GM10248 (cell line): ENCODE measurements around the gene OR2AT4.
A peak's percentile ranks its signal among the peaks of the same experiment; 100 is the strongest.
"Not testable (repeated sequence)": the region's sequence is repeated elsewhere in the genome, so short reads cannot be mapped to it uniquely, and the experiment has no call there.

Experiments
- CTCF ChIA-PET: fragments of 300-600 bp; sonication (Branson Sonifier 250); formaldehyde crosslinking; extraction: SDS; loops from one replicate; lab custom pipeline; 2021; ENCODE audit warnings: antibody characterized with exemption; lab: Yijun Ruan, JAX
- POLR2A ChIA-PET: fragments of 350-650 bp; sonication (Branson Sonifier 250); formaldehyde crosslinking; extraction: SDS; loops from one replicate; lab custom pipeline; 2020; ENCODE audit warnings: antibody characterized with exemption; lab: Yijun Ruan, JAX
- DNase-seq: peaks from one replicate; pipeline ENCODE4 v3.0.0; 2012; ENCODE audit errors: extremely low spot score
- CTCF ChIP-seq: IDR thresholded peaks from 2 replicates; pipeline ENCODE4 v1.5.1; 2012; ENCODE audit warnings: mild to moderate bottlenecking, low read depth; ENCODE audit errors: extremely low read depth, missing control alignments, control extremely low read depth

OR2AT4 gene

GRCh38 chr11:75107187-75107586 lies 10.5 kb upstream of the OR2AT4 start:
- POLR2A ChIA-PET = no interaction called here
- no peak for TF ChIP-seq CTCF
- CTCF ChIA-PET = interaction anchor here (0.8 to 4.1 kb wide), 3 partner anchors 35 to 142 kb away, joined by 3 to 27 read pairs (median 4); no protein-coding TSS in a partner anchor
- DNase-seq = no peak

GRCh38 chr11:75105967-75106681 lies 9.4 kb upstream of the OR2AT4 start:
- CTCF ChIA-PET = interaction anchor here (0.8 to 4.1 kb wide), 4 partner anchors 36 to 143 kb away, joined by 3 to 27 read pairs (median 4); no protein-coding TSS in a partner anchor
- POLR2A ChIA-PET = not testable (repeated sequence)

GRCh38 chr11:75105462-75105925 lies 8.8 kb upstream of the OR2AT4 start:
- ChIA-PET POLR2A (no interaction called here), CTCF (interaction anchor here (1.5 to 4.1 kb wide), 2 partner anchors 36 to 137 kb away, joined by 4 to 27 read pairs; no protein-coding TSS in a partner anchor)
- no peak for TF ChIP-seq CTCF
- no peak for DNase-seq

More at GRCh38 chr11:75105967-75106681, 9.4 kb upstream of the OR2AT4 start:
- not testable (repeated sequence) for DNase-seq

GRCh38 chr11:75103380-75104026 lies 6.8 kb upstream of the OR2AT4 start:
- no peak for DNase-seq
- no peak for TF ChIP-seq CTCF
- ChIA-PET POLR2A (no interaction called here), CTCF (interaction anchor here (0.6 to 4.1 kb wide), 4 partner anchors 38 to 89 kb away, joined by 3 to 27 read pairs (median 4); no protein-coding TSS in a partner anchor)

GRCh38 chr11:75101424-75102128 lies 4.9 kb upstream of the OR2AT4 start:
- no peak for TF ChIP-seq CTCF
- ChIA-PET CTCF (interaction anchor here (0.9 to 3.0 kb wide), 3 partner anchors 39 to 69 kb away, joined by 3 to 11 read pairs (median 3); no protein-coding TSS in a partner anchor), POLR2A (no interaction called here)
- DNase-seq = no peak

- DNase-seq = peak; percentile 75
- POLR2A ChIA-PET = no interaction called here
- CTCF ChIA-PET = interaction anchor here (1.2 to 3.0 kb wide), 3 partner anchors 40 to 78 kb away, joined by 3 to 11 read pairs (median 3); no protein-coding TSS in a partner anchor
- TF ChIP-seq CTCF = no peak
Observed at GRCh38 chr11:75100314-75100713, 3.6 kb upstream of the OR2AT4 start.
